GM18526 (cell line): ENCODE data around the gene HJURP.

ENCODE experiments used
- POLR2A ChIP-seq: IDR thresholded peaks from 3 replicates; pipeline ENCODE4 v1.6.1; 2011; ENCODE audit not compliant: insufficient read length; ENCODE audit errors: extremely low read depth

Gene HJURP

GRCh38 chr2:233854241-233854981 lies at the start of gene HJURP:
Gene HJURP, minus strand, starts transcription at chr2:233854535. Its CDS starts 35 bp downstream, at chr2:233854500.
- TF ChIP-seq POLR2A, result peak; percentile 81

DNA sequence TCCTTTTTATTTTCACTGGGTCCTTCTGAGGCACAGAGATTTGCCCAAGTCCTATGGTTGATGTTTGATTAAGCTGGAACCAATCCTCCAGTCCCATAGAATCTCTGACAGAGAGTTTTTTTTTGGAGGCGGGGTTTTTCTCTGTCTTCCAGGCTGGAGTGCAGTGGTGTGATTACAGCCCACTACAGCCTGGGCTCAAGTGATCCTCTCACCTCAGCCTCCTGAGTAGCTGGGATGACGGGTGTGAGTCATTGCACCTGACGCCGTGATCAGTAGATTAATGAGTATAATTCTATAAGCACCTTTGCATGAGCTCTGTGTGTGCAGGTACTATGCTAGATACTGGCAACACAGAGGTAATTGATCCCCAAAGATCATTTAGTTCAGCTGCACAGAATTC lies 47.5 kb upstream of the HJURP start:
- TF ChIP-seq POLR2A, result no peak

GRCh38 chr2:233901367-233901766 lies 47.0 kb upstream of the HJURP start:
- no peak for TF ChIP-seq POLR2A

GRCh38 chr2:233892793-233893192 lies 38.5 kb upstream of the HJURP start:
- TF ChIP-seq POLR2A, result no peak

DNA sequence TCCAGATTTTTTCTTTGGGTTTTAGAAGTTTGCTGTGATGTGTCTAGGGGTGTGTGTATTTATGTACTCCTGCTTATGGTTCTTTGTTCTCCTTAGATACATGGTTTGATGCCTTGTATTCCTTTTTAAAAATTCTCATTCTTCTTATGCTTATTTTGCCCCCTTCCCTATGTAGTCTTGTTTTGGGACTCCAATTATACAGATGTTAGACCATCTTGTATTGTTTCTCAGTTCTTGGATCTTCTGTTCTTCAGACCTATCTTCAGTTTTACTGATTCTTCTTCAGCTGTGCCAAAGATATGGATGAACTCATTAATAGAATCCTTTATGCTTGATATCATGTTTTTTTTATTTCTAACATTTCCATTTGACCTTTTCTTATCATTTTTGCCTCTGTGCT lies 28.0 kb upstream of the HJURP start:
- TF ChIP-seq POLR2A, result no peak

- TF ChIP-seq POLR2A, result no peak
Observed at GRCh38 chr2:233871432-233871831, 17.1 kb upstream of the HJURP start.

DNA sequence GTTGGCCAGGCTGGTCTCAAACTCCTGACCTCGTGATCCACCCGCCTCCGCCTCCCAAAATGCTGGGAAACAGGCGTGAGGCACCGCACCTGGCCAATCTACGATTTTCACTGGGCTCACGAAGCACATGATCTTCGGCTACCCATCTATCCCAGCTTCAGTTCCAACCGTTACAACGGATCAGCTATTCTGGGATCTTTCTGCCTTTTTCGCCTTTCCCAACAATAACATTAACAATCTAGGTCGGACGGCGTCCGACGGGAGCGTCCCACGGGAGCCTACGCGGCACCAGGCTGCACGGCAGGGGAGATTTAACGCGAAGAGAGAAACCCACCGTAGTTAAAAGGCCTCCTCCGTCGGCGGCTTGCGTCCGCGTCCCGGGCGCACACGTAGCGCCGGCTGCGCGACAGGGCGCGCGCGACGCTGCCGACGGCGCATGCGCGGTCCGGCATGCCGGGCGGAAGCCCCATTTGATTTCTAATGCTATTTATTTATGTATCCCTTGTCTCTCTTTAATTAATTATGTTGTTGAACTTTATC lies 13.7 kb upstream of the HJURP start, which contains the start of gene MSL3B:
MSL3B (minus strand) TSS at position 394 of the 540 bp plus-strand sequence.
- peak; percentile 51 for TF ChIP-seq POLR2A

DNA sequence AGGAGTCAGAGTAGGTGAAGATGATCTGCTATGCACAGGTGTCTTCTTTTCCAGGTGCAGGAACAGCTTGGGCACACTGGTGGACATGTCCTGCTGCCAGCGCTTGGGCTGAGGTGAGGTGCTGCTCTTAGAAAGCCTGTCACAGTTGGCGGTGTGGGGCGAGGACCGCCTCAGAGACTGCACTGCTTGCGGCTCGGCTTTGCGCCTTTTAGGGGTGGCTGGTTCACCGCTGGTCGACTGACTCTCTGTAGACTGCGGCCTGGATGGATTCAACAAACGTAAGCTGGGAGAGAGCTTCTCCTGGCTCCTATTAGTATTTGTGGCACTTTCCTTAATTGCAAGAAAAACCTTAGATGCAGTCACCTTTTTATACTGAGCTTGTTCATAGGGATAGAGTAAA lies 12.1 kb upstream of the HJURP start:
- no peak for TF ChIP-seq POLR2A

GRCh38 chr2:233865838-233866237 lies 11.5 kb upstream of the HJURP start:
- TF ChIP-seq POLR2A, result no peak

DNA sequence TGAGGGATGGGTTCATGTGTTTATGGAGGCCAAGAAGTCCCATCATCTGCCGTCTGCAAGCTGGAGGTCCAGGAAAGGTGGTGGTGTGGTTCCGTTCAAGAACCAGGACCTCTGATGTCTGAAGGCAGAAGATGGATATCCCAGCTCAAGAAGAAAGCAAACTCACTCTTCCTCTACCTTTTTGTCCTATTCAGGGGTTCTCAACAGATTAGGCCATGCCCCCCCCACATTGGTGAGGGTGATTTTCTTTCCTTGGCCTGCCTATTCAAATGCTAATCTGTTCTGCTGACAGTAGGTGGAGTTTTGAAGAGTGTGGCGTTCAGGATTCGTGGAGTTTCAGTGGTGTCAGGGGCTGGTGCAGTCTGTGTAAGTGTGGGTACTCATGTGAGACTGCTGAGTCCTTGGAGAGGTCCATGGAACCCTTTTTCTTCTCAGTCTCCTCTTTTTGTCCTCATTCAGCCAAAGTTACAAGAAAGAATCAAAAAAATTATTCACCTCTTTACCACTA lies 8.0 kb upstream of the HJURP start:
- no peak for TF ChIP-seq POLR2A

- TF ChIP-seq POLR2A, result no peak
Observed at GRCh38 chr2:233858331-233858730, 4.0 kb upstream of the HJURP start.

DNA sequence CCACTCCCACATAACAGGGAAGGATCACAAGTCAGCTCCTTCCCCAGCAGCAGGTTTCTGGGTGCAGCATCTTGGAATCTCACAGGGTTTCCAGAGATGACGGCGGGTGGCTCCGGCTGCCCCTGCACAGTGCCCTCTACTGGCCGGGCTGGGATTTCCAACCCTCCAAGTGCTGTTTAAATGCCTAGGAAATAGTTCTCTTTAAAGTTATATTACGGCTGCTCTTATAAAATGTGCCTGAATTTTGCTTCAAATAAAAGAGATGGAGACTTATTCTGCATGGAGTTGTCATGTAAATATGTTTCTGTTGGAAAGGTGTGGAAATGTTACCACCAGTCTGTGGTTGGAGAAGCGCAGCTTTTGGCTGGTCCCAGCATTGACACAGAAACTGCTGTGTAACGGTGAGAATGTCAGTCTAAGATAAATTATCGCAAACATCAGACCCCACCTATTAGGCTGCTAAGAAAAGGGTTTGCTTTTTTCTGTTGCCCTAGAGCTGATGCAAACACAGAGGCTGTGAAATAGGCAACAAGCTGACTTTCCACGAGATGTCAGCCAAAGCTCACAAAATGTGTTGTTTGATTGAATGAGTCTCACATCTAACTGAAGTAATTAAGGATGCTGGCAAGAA lies 3.3 kb upstream of the HJURP start:
- no peak for TF ChIP-seq POLR2A

- TF ChIP-seq POLR2A, result no peak
Observed at GRCh38 chr2:233856184-233856583, 1.8 kb upstream of the HJURP start.

- TF ChIP-seq POLR2A, result no peak
Observed at GRCh38 chr2:233855345-233855744, 1.0 kb upstream of the HJURP start.

- TF ChIP-seq POLR2A, result no peak
Observed at GRCh38 chr2:233853883-233854240, 473 bp downstream of the HJURP start.

DNA sequence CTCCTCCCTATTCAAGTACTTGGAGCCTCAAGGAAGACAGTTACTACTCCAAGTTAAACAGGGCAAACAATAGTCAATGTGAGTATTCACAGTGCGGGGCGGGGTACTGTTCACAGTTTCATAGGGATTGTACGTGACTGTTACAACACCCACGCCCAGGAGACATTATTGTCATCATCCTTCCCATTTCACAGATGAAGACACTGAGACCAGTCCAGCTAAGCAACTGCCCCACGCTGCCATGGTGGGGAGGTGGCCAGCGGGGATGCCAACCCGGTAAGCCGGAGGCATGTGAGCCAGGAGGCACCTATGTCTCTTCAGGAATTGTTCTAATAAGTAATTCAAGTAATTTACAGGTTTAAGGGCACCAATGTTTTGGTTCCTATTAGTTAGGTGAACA lies 982 bp downstream of the HJURP start:
- TF ChIP-seq POLR2A, result no peak

- TF ChIP-seq POLR2A, result no peak
Observed at GRCh38 chr2:233852056-233852455, 2.3 kb downstream of the HJURP start.

DNA sequence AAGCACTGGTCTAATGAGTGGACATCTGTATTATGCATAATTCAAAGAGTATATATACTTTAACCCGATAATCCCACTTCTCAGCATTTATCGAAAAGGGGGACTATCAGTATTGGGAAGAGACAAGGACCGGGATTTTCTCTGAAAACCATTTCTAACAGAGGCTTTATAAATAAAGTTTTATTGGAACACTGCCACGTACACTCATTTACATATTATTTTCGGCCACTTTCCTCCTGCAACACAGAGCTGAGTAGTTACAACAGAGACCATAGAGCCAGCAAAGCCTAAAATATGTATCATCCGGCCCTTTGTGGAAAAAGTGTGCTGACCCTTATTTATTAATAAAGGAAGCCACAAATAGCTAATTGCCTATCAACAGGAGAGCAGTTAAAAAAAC lies 3.2 kb downstream of the HJURP start:
- TF ChIP-seq POLR2A, result no peak
